ENCODE measurements around the gene EFCAB10. TPM values are rescaled to one million over a fixed set of nuclear protein-coding genes. Genes with fewer than 3 reads are reported as not detected.

Gene EFCAB10
- total RNA-seq, 4 donors from 2014 or later = not detected

DNA sequence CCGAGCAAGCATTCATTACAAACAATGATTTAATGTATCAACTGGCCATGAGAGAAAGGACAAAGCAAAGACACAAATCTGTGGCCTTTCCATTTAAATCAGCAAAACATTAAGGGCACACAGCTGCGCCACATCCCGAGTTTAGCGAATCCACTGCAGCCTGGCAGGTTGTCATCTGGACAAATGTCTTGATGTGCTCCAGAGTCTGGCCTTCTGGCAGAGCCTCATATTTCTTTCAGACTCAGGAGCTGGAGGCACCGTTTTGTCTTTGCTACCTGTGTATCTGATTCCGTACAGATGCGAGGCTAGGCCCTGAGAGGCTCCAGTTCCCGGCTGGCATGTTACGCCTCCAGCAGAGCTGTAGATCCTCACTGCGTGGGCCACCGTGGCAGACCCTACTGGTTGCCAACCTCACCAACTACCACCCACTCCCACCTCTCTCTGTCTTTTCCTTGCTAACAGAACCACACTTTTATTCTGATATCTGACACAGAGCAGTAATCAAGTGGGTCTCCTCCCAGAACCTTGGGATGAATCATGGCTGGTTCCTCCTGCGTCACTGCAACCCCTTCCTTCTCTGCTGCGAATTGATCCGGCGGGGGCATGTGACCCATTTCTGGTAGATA lies 40.9 kb upstream of the EFCAB10 start:
- TF ChIP-seq CTCF (IDR thresholded peaks at IDR 0.05) (no peak), POLR2AphosphoS5 (IDR thresholded peaks at IDR 0.05) (no peak), EP300 (IDR thresholded peaks at IDR 0.05) (no peak), POLR2A (IDR thresholded peaks at IDR 0.05; ENCODE audit: low read depth) (no peak)
- Histone ChIP-seq H3K36me3 (peaks cover 0 to 58% (median 32%) of the 10 kb centered on the region in 4 donors), H3K27me3 (no peaks in the 10 kb centered on the region), H3K9me3 (peaks cover 0 to 3% (median 0%) of the 10 kb centered on the region in 4 donors), H3K4me3 (no peak overlapping the region), H3K27ac (replicated peaks in 1 of 4) (peak overlapping the region in 3 of 4 donors; percentile 27 to 65 (median 28)), H3K4me1 (peaks cover 12 to 20% (median 19%) of the 10 kb centered on the region in 4 donors)
- DNase-seq (ENCODE audit: extremely low spot score) = no peak
- 68% methylated on average over 14 of the region's 15 CpGs for WGBS
- intact Hi-C loops (cut with DNase I) = no loop called here

DNA sequence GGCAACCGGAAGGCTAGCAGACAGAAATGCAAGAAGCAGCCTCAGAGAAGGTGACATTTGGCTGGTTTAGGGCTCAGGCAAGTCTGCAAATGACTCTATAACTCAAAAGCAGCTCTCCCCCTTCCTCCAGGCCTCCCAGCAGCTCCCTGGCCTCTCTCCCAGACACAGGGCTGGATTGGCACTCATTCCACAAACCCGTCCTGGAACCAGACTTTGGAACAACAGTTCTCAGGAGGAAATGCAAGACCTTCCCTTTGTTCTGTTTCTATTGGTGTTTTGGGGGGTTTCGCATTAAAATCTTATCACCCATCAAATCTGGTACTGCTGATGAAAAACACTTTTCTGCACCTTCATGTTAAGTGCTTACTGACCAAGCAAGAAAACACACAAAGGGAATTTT lies 40.3 kb upstream of the EFCAB10 start:
- WGBS = 42% methylated on average over 3 of the region's 3 CpGs
- intact Hi-C loops (cut with DNase I) = no loop called here
- TF ChIP-seq POLR2AphosphoS5 (IDR thresholded peaks at IDR 0.05) = peak in 1 of 2 donors; percentile 14
- no peak for TF ChIP-seq CTCF (IDR thresholded peaks at IDR 0.05)
- DNase-seq (ENCODE audit: extremely low spot score) = no peak
- peaks cover 0 to 55% (median 31%) of the 10 kb centered on the region in 4 donors for H3K36me3 ChIP-seq
- H3K4me1 ChIP-seq = peaks cover 12 to 20% (median 19%) of the 10 kb centered on the region in 4 donors
- peaks cover 0 to 3% (median 0%) of the 10 kb centered on the region in 4 donors for H3K9me3 ChIP-seq
- no peak overlapping the region for H3K4me3 ChIP-seq
- H3K27ac ChIP-seq (replicated peaks in 1 of 4) = peak overlapping the region; percentile 19 to 65 (median 28)
- no peaks in the 10 kb centered on the region for H3K27me3 ChIP-seq

DNA sequence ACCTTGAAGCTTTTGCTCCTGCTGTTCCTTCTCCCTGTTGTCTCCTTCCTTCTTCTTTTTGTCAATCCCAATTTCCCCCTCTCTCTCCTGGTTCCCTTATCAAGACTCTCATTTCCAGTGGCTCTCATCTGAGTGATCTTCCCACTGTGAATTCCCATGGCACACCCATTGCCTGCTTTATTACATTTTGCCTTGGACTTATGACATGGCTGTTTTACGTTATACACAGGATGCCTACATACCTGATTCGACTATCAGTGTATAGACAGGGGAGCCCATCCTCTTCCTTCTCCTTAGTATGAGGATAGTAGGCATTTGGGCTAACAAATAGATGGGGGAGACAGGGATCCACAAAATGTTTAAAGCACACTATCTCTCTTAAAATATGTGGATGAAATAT lies 39.9 kb upstream of the EFCAB10 start:
- H3K36me3 ChIP-seq = peaks cover 0 to 55% (median 30%) of the 10 kb centered on the region in 4 donors
- H3K27me3 ChIP-seq = no peaks in the 10 kb centered on the region
- H3K27ac ChIP-seq (replicated peaks in 1 of 4) = peak overlapping the region in 2 of 4 donors; percentile 27 to 65
- H3K9me3 ChIP-seq = peaks cover 0 to 2% (median 0%) of the 10 kb centered on the region in 4 donors
- no peak for DNase-seq (ENCODE audit: extremely low spot score)
- H3K4me3 ChIP-seq = no peak overlapping the region
- peaks cover 12 to 20% (median 19%) of the 10 kb centered on the region in 4 donors for H3K4me1 ChIP-seq
- 28% methylated on average over 2 of the region's 2 CpGs for WGBS
- TF ChIP-seq POLR2AphosphoS5 (IDR thresholded peaks at IDR 0.05) (no peak), CTCF (IDR thresholded peaks at IDR 0.05) (no peak), EP300 (IDR thresholded peaks at IDR 0.05) (no peak), POLR2A (IDR thresholded peaks at IDR 0.05; ENCODE audit: low read depth) (no peak)
- intact Hi-C loops (cut with DNase I) = no loop called here

DNA sequence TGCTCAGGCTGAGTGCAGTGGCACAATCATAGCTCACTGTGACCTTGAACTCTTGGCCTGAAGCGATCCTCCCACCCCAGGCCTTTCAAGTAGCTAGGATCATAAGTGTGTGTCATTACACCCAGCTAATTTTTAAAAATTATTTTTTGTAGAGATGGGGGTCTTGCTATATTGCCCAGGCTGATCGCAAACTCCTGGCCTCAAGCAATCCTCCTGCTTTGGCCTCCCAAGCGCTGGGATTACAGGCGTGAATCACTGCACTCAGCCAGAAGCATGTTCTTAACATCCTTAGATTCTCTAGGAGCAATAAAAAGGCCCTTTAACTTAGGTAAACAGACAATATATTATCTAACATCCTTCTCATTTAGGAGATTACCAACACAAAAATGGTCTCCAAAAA lies 38.3 kb upstream of the EFCAB10 start:
- no peaks in the 10 kb centered on the region for H3K9me3 ChIP-seq
- peaks cover 12 to 20% (median 19%) of the 10 kb centered on the region in 4 donors for H3K4me1 ChIP-seq
- WGBS = 100% methylated on average over 4 of the region's 4 CpGs
- no peak overlapping the region for H3K4me3 ChIP-seq
- DNase-seq (ENCODE audit: extremely low spot score) = no peak
- H3K27ac ChIP-seq (replicated peaks in 1 of 4) = no peak overlapping the region
- intact Hi-C loops (cut with DNase I) = no loop called here
- TF ChIP-seq POLR2AphosphoS5 (IDR thresholded peaks at IDR 0.05) (no peak), EP300 (IDR thresholded peaks at IDR 0.05) (no peak), POLR2A (IDR thresholded peaks at IDR 0.05; ENCODE audit: low read depth) (no peak), CTCF (IDR thresholded peaks at IDR 0.05) (no peak)
- peaks cover under 1 to 64% (median 39%) of the 10 kb centered on the region in 4 donors for H3K36me3 ChIP-seq
- no peaks in the 10 kb centered on the region for H3K27me3 ChIP-seq

- peaks cover 12 to 20% (median 19%) of the 10 kb centered on the region in 4 donors for H3K4me1 ChIP-seq
- H3K36me3 ChIP-seq = peaks cover 16 to 64% (median 44%) of the 10 kb centered on the region in 4 donors
- H3K27ac ChIP-seq (replicated peaks in 1 of 4) = no peak overlapping the region
- WGBS = 85% methylated on average over 5 of the region's 5 CpGs
- no peak for DNase-seq (ENCODE audit: extremely low spot score)
- H3K4me3 ChIP-seq = no peak overlapping the region
- H3K9me3 ChIP-seq = no peaks in the 10 kb centered on the region
- no peaks in the 10 kb centered on the region for H3K27me3 ChIP-seq
- intact Hi-C loops (cut with DNase I) = no loop called here
- no peak for TF ChIP-seq POLR2AphosphoS5 (IDR thresholded peaks at IDR 0.05)
- no peak for TF ChIP-seq POLR2A (IDR thresholded peaks at IDR 0.05; ENCODE audit: low read depth)
- TF ChIP-seq CTCF (IDR thresholded peaks at IDR 0.05) = no peak
- no peak for TF ChIP-seq EP300 (IDR thresholded peaks at IDR 0.05)
Observed at GRCh38 chr7:105618016-105618296, 36.7 kb upstream of the EFCAB10 start.
